Measurements from ENCODE around the gene FNDC8. TPM values are rescaled to one million over a fixed set of nuclear protein-coding genes. Genes with fewer than 3 reads are reported as not detected.
A peak's percentile ranks its signal among the peaks of the same experiment; 100 is the strongest.

The FNDC8 gene
- total RNA-seq, 4 donors from 2014 or later = not detected

DNA sequence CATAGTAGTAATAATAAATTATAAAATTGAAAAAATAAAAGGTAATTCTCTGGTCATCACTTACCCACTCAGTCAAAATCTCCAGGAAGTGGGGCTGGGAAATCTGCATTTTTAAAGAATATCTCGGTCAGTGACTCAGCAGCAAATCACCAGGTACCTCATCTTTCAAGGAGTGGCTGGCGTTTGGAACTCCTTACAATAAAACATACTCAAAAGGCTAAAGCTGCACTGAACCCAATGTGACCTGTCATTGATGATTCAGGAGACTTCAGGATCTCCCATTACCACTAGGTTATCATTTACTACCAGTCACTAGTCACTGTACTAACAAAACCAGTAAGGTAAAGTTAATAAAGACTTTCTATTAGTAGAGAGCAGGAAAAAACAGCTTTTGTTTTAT lies 36.4 kb upstream of the FNDC8 start:
- WGBS, 2 donors = 67 to 76% methylated on average over 2 of the region's 2 CpGs
- intact Hi-C loops (cut with DNase I; ENCODE audit: low total_unique reads) = no loop called here
- no peak overlapping the region for H3K4me3 ChIP-seq (ENCODE audit: low read depth, poor library complexity, severe bottlenecking)
- TF ChIP-seq, protein P1, sequence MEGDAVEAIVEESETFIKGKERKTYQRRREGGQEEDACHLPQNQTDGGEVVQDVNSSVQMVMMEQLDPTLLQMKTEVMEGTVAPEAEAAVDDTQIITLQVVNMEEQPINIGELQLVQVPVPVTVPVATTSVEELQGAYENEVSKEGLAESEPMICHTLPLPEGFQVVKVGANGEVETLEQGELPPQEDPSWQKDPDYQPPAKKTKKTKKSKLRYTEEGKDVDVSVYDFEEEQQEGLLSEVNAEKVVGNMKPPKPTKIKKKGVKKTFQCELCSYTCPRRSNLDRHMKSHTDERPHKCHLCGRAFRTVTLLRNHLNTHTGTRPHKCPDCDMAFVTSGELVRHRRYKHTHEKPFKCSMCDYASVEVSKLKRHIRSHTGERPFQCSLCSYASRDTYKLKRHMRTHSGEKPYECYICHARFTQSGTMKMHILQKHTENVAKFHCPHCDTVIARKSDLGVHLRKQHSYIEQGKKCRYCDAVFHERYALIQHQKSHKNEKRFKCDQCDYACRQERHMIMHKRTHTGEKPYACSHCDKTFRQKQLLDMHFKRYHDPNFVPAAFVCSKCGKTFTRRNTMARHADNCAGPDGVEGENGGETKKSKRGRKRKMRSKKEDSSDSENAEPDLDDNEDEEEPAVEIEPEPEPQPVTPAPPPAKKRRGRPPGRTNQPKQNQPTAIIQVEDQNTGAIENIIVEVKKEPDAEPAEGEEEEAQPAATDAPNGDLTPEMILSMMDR (IDR thresholded peaks at IDR 0.05) = no peak
- no peak for TF ChIP-seq POLR2A (IDR thresholded peaks at IDR 0.05)
- DNase-seq (ENCODE audit: low spot score in 2 of 2) = no peak

GRCh38 chr17:35086164-35086563 lies 35.3 kb upstream of the FNDC8 start:
- DNase-seq (ENCODE audit: low spot score in 2 of 2) = no peak
- WGBS, 2 donors = 98 to 99% methylated on average over 8 of the region's 8 CpGs
- TF ChIP-seq, protein P1 (IDR thresholded peaks at IDR 0.05) = no peak
- no peak for TF ChIP-seq POLR2A (IDR thresholded peaks at IDR 0.05)
- no peak overlapping the region for H3K4me3 ChIP-seq (ENCODE audit: low read depth, poor library complexity, severe bottlenecking)
- intact Hi-C loops (cut with DNase I; ENCODE audit: low total_unique reads) = no loop called here

GRCh38 chr17:35086931-35087573 lies 34.4 kb upstream of the FNDC8 start:
- intact Hi-C loops (cut with DNase I; ENCODE audit: low total_unique reads) = no loop called here
- no peak for DNase-seq (ENCODE audit: low spot score in 2 of 2)
- H3K4me3 ChIP-seq (ENCODE audit: low read depth, poor library complexity, severe bottlenecking) = no peak overlapping the region
- 90 to 92% methylated on average over 8 of the region's 8 CpGs for WGBS, 2 donors
- TF ChIP-seq POLR2A (IDR thresholded peaks at IDR 0.05) = no peak
- TF ChIP-seq, protein P1 (IDR thresholded peaks at IDR 0.05) = no peak

- intact Hi-C loops (cut with DNase I; ENCODE audit: low total_unique reads) = no loop called here
- TF ChIP-seq POLR2A (IDR thresholded peaks at IDR 0.05) = no peak
- TF ChIP-seq, protein P1 (IDR thresholded peaks at IDR 0.05) = no peak
- 13% methylated on average over 9 of the region's 9 CpGs for WGBS, 2 donors
- H3K4me3 ChIP-seq (ENCODE audit: low read depth, poor library complexity, severe bottlenecking) = peak overlapping the region; percentile 85
- DNase-seq (ENCODE audit: low spot score in 2 of 2) = no peak
These were observed 33.6 kb upstream of the FNDC8 start for GRCh38 chr17:35087731-35088355.

- intact Hi-C loops (cut with DNase I; ENCODE audit: low total_unique reads) = no loop called here
- peak; percentile 48 to 91 for DNase-seq (ENCODE audit: low spot score in 2 of 2)
- 0% methylated on average over 26 of the region's 26 CpGs for WGBS, 2 donors
These were observed 33.0 kb upstream of the FNDC8 start for GRCh38 chr17:35088356-35088880.

More at GRCh38 chr17:35088356-35088880, 33.0 kb upstream of the FNDC8 start:
- H3K4me3 ChIP-seq (ENCODE audit: low read depth, poor library complexity, severe bottlenecking) = peak overlapping the region; percentile 85
- TF ChIP-seq, protein P1 (IDR thresholded peaks at IDR 0.05) = no peak
- no peak for TF ChIP-seq POLR2A (IDR thresholded peaks at IDR 0.05)
